Measurements from ENCODE around the gene ACOT8. TPM values are rescaled to one million over a fixed set of nuclear protein-coding genes. Genes with fewer than 3 reads are reported as not detected.

ACOT8 gene
- total RNA-seq, 1 donor from 2014 or later, result 15.9 TPM

- H3K4me1 Mint-ChIP-seq (ENCODE audit: low read depth), result peaks cover 37% of the 10 kb centered on the region
Measured at GRCh38 chr20:45821947-45822346, 35.2 kb downstream of the ACOT8 start.

GRCh38 chr20:45819466-45819865 lies 37.7 kb downstream of the ACOT8 start:
- no peak overlapping the region for H3K27ac Mint-ChIP-seq (ENCODE audit: unreplicated experiment)
- no peak for DNase-seq (ENCODE audit: low spot score)
- H3K4me1 Mint-ChIP-seq (ENCODE audit: low read depth), result peaks cover 33% of the 10 kb centered on the region
- H3K9me3 Mint-ChIP-seq (ENCODE audit: low read depth), result no peaks in the 10 kb centered on the region
- no peaks in the 10 kb centered on the region for H3K36me3 Mint-ChIP-seq (ENCODE audit: low read depth)
- TF ChIP-seq CTCF (IDR thresholded peaks at IDR 0.05), result no peak
- no peak overlapping the region for H3K4me3 Mint-ChIP-seq (ENCODE audit: unreplicated experiment)
- peaks cover 4% of the 10 kb centered on the region for H3K27me3 Mint-ChIP-seq (ENCODE audit: low read depth)

More at GRCh38 chr20:45821947-45822346, 35.2 kb downstream of the ACOT8 start:
- Mint-ChIP-seq H3K9me3 (ENCODE audit: low read depth) (no peaks in the 10 kb centered on the region), H3K36me3 (ENCODE audit: low read depth) (no peaks in the 10 kb centered on the region), H3K27ac (ENCODE audit: unreplicated experiment) (no peak overlapping the region), H3K27me3 (ENCODE audit: low read depth) (peaks cover 4% of the 10 kb centered on the region), H3K4me3 (ENCODE audit: unreplicated experiment) (no peak overlapping the region)
- TF ChIP-seq CTCF (IDR thresholded peaks at IDR 0.05), result no peak
- DNase-seq (ENCODE audit: low spot score), result no peak

GRCh38 chr20:45818239-45818638 lies 39.0 kb downstream of the ACOT8 start:
- H3K4me1 Mint-ChIP-seq (ENCODE audit: low read depth), result peaks cover 31% of the 10 kb centered on the region

GRCh38 chr20:45817376-45818194 lies 39.6 kb downstream of the ACOT8 start:
- no peaks in the 10 kb centered on the region for H3K9me3 Mint-ChIP-seq (ENCODE audit: low read depth)
- no peaks in the 10 kb centered on the region for H3K27me3 Mint-ChIP-seq (ENCODE audit: low read depth)
- no peaks in the 10 kb centered on the region for H3K36me3 Mint-ChIP-seq (ENCODE audit: low read depth)
- H3K4me3 Mint-ChIP-seq (ENCODE audit: unreplicated experiment), result no peak overlapping the region
- DNase-seq (ENCODE audit: low spot score), result no peak
- no peak for TF ChIP-seq CTCF (IDR thresholded peaks at IDR 0.05)
- H3K27ac Mint-ChIP-seq (ENCODE audit: unreplicated experiment), result peak overlapping the region; percentile 79
- H3K4me1 Mint-ChIP-seq (ENCODE audit: low read depth), result peaks cover 37% of the 10 kb centered on the region

More at GRCh38 chr20:45818239-45818638, 39.0 kb downstream of the ACOT8 start:
- no peaks in the 10 kb centered on the region for H3K27me3 Mint-ChIP-seq (ENCODE audit: low read depth)
- no peaks in the 10 kb centered on the region for H3K36me3 Mint-ChIP-seq (ENCODE audit: low read depth)
- H3K4me3 Mint-ChIP-seq (ENCODE audit: unreplicated experiment), result no peak overlapping the region
- no peak for DNase-seq (ENCODE audit: low spot score)
- H3K9me3 Mint-ChIP-seq (ENCODE audit: low read depth), result no peaks in the 10 kb centered on the region
- H3K27ac Mint-ChIP-seq (ENCODE audit: unreplicated experiment), result peak overlapping the region; percentile 34
- no peak for TF ChIP-seq CTCF (IDR thresholded peaks at IDR 0.05)

GRCh38 chr20:45816951-45817350 lies 40.2 kb downstream of the ACOT8 start:
- no peak overlapping the region for H3K4me3 Mint-ChIP-seq (ENCODE audit: unreplicated experiment)
- H3K4me1 Mint-ChIP-seq (ENCODE audit: low read depth), result peaks cover 40% of the 10 kb centered on the region
- H3K27ac Mint-ChIP-seq (ENCODE audit: unreplicated experiment), result peak overlapping the region; percentile 79
- no peak for DNase-seq (ENCODE audit: low spot score)
- H3K36me3 Mint-ChIP-seq (ENCODE audit: low read depth), result no peaks in the 10 kb centered on the region
- TF ChIP-seq CTCF (IDR thresholded peaks at IDR 0.05), result no peak
- no peaks in the 10 kb centered on the region for H3K9me3 Mint-ChIP-seq (ENCODE audit: low read depth)
- H3K27me3 Mint-ChIP-seq (ENCODE audit: low read depth), result no peaks in the 10 kb centered on the region

Measured in chondrocyte (in vitro differentiated cells).